Trophoblast cell (in vitro differentiated cells and primary cell): ENCODE results near the gene PDK4.

Source experiments
- DNase-seq, 2 donors: peaks; one replicate each; pipeline ENCODE4 v3.0.0-alpha.2; 2016
- H2AFZ ChIP-seq: 2 replicates; pipeline ENCODE4 v1.6.1; 2013; ENCODE audit warnings: low read length, moderate library complexity, mild to moderate bottlenecking; ENCODE audit not compliant: insufficient read depth, poor library complexity
- H2AK5ac ChIP-seq: 2 replicates; pipeline ENCODE4 v1.6.1; 2013; ENCODE audit warnings: mild to moderate bottlenecking, low read length
- H2BK120ac ChIP-seq: 2 replicates; pipeline ENCODE4 v1.6.1; 2013; ENCODE audit warnings: low read length, mild to moderate bottlenecking, moderate library complexity; ENCODE audit not compliant: insufficient read depth, poor library complexity
- H2BK12ac ChIP-seq: 2 replicates; pipeline ENCODE4 v1.6.1; 2013; ENCODE audit warnings: mild to moderate bottlenecking, low read length, moderate library complexity
- H2BK5ac ChIP-seq: 2 replicates; pipeline ENCODE4 v1.6.1; 2013; ENCODE audit warnings: low read length, low read depth, moderate library complexity, mild to moderate bottlenecking; ENCODE audit not compliant: poor library complexity
- H3K14ac ChIP-seq: 2 replicates; pipeline ENCODE4 v1.6.1; 2013; ENCODE audit warnings: mild to moderate bottlenecking, low read length
- H3K18ac ChIP-seq: 2 replicates; pipeline ENCODE4 v1.6.1; 2013; ENCODE audit warnings: mild to moderate bottlenecking, low read length
- H3K23ac ChIP-seq: 2 replicates; pipeline ENCODE4 v1.6.1; 2013; ENCODE audit warnings: low read length
- H3K27ac ChIP-seq: 2 replicates; pipeline ENCODE4 v1.5.1; 2013; ENCODE audit warnings: low read depth, mild to moderate bottlenecking, inconsistent platforms, low read length, moderate library complexity
- H3K27me3 ChIP-seq: 2 replicates; pipeline ENCODE4 v1.6.1; 2013; ENCODE audit warnings: inconsistent platforms, mild to moderate bottlenecking, low read length, moderate library complexity; ENCODE audit not compliant: insufficient read depth
- H3K36me3 ChIP-seq, 2 experiments: 1 replicate in 1 of 2; 2 replicates in 1 of 2; pipeline ENCODE4 v1.6.1; 2013; ENCODE audit warnings: low read length in 2 of 2, mild to moderate bottlenecking in 2 of 2, moderate library complexity in 1 of 2; ENCODE audit not compliant: insufficient read depth in 2 of 2, control insufficient read depth in 1 of 2
- H3K4ac ChIP-seq: 2 replicates; pipeline ENCODE4 v1.6.1; 2013; ENCODE audit warnings: low read depth, mild to moderate bottlenecking, low read length, moderate library complexity
- H3K4me1 ChIP-seq, 2 experiments: 1 replicate in 1 of 2; 2 replicates in 1 of 2; pipeline ENCODE4 v1.6.1; 2013; ENCODE audit warnings: low read length in 2 of 2, mild to moderate bottlenecking in 2 of 2, moderate library complexity in 1 of 2; ENCODE audit not compliant: insufficient read depth in 2 of 2, control insufficient read depth in 1 of 2
- H3K4me2 ChIP-seq: 2 replicates; pipeline ENCODE4 v1.6.1; 2013; ENCODE audit warnings: inconsistent platforms, mild to moderate bottlenecking, low read length, moderate library complexity
- H3K4me3 ChIP-seq: 2 replicates; pipeline ENCODE4 v1.5.1; 2013; ENCODE audit warnings: mild to moderate bottlenecking, low read depth, low read length, inconsistent platforms
- H3K79me1 ChIP-seq: one replicate; pipeline ENCODE4 v1.6.1; 2013; ENCODE audit warnings: low read length
- H3K79me2 ChIP-seq: 2 replicates; pipeline ENCODE4 v1.6.1; 2013; ENCODE audit warnings: low read length, mild to moderate bottlenecking; ENCODE audit not compliant: control insufficient read depth, insufficient read depth, poor library complexity
- H3K9ac ChIP-seq: 2 replicates; pipeline ENCODE4 v1.6.1; 2013; ENCODE audit warnings: mild to moderate bottlenecking, low read length
- H3K9me3 ChIP-seq: 2 replicates; pipeline ENCODE4 v1.6.1; 2013; ENCODE audit warnings: low read depth, mild to moderate bottlenecking, control low read depth, inconsistent platforms, low read length; ENCODE audit not compliant: insufficient read depth
- H4K12ac ChIP-seq: 2 replicates; pipeline ENCODE4 v1.6.1; 2013; ENCODE audit warnings: low read depth, mild to moderate bottlenecking, low read length, moderate library complexity
- H4K8ac ChIP-seq: 2 replicates; pipeline ENCODE4 v1.6.1; 2013; ENCODE audit warnings: low read depth, mild to moderate bottlenecking, low read length, moderate library complexity
- H4K91ac ChIP-seq: one replicate; pipeline ENCODE4 v1.6.1; 2013; ENCODE audit warnings: low read depth, mild to moderate bottlenecking, low read length, moderate library complexity
- WGBS: extraction: QIAGEN DNeasy Blood & Tissue Kit; methylation state at CpG from one replicate; pipeline ENCODE4 v1.1.7; 2013; ENCODE audit warnings: missing lambda C conversion rate; ENCODE audit not compliant: insufficient read length, insufficient coverage; ENCODE audit errors: extremely low coverage; 5-methylcytosine and 5-hydroxymethylcytosine counted together

PDK4 gene

GRCh38 chr7:95550546-95550945 is 45.8 kb downstream of the PDK4 start:
- Histone ChIP-seq H3K4ac (no peak overlapping the region), H3K27ac (no peak overlapping the region), H4K8ac (no peak overlapping the region), H3K14ac (no peak overlapping the region), H3K79me1 (no peaks in the 10 kb centered on the region), H3K9me3 (no peaks in the 10 kb centered on the region), H3K4me1 (peaks cover 0 to 3% of the 10 kb centered on the region in 2 experiments), H3K23ac (no peak overlapping the region), H3K36me3 (no peaks in the 10 kb centered on the region), H4K91ac (no peak overlapping the region), H3K18ac (no peak overlapping the region), H2BK120ac (no peak overlapping the region), H2AK5ac (no peak overlapping the region), H2BK12ac (no peak overlapping the region), H2BK5ac (no peak overlapping the region), H3K79me2 (no peaks in the 10 kb centered on the region), H3K4me3 (no peak overlapping the region), H3K9ac (no peak overlapping the region), H2AFZ (no peak overlapping the region), H4K12ac (no peak overlapping the region), H3K27me3 (no peaks in the 10 kb centered on the region), H3K4me2 (no peak overlapping the region)
- DNase-seq, result no peak
- no CpG with 5 or more reads among the region's 4 CpGs for WGBS

- no peak overlapping the region for H3K23ac ChIP-seq
- H4K91ac ChIP-seq, result no peak overlapping the region
- no peaks in the 10 kb centered on the region for H3K79me2 ChIP-seq
- no peaks in the 10 kb centered on the region for H3K9me3 ChIP-seq
- H3K4me3 ChIP-seq, result no peak overlapping the region
- no peak overlapping the region for H4K12ac ChIP-seq
- H3K4me2 ChIP-seq, result no peak overlapping the region
- H3K4ac ChIP-seq, result no peak overlapping the region
- H2BK12ac ChIP-seq, result no peak overlapping the region
- H3K14ac ChIP-seq, result no peak overlapping the region
- H2BK5ac ChIP-seq, result no peak overlapping the region
- H2BK120ac ChIP-seq, result no peak overlapping the region
- H4K8ac ChIP-seq, result no peak overlapping the region
- H3K36me3 ChIP-seq, result no peaks in the 10 kb centered on the region
- H3K27me3 ChIP-seq, result no peaks in the 10 kb centered on the region
- peak; percentile 81 to 86 for DNase-seq
- no peak overlapping the region for H2AK5ac ChIP-seq
- no peaks in the 10 kb centered on the region for H3K79me1 ChIP-seq
- no peak overlapping the region for H3K18ac ChIP-seq
- WGBS, result no CpG with 5 or more reads among the region's 6 CpGs
- no peak overlapping the region for H3K27ac ChIP-seq
- H3K9ac ChIP-seq, result no peak overlapping the region
- H3K4me1 ChIP-seq, result peaks cover 0 to 3% of the 10 kb centered on the region in 2 experiments
- no peak overlapping the region for H2AFZ ChIP-seq
Measured at GRCh38 chr7:95549818-95550529, 46.3 kb downstream of the PDK4 start.

- no CpG with 5 or more reads among the region's 6 CpGs for WGBS
- Histone ChIP-seq H3K27me3 (no peaks in the 10 kb centered on the region), H3K79me1 (no peaks in the 10 kb centered on the region), H2BK5ac (no peak overlapping the region), H3K79me2 (no peaks in the 10 kb centered on the region), H3K4ac (no peak overlapping the region), H3K18ac (no peak overlapping the region), H3K36me3 (no peaks in the 10 kb centered on the region), H2BK12ac (no peak overlapping the region), H3K4me2 (no peak overlapping the region), H3K9ac (no peak overlapping the region), H3K14ac (no peak overlapping the region), H4K8ac (no peak overlapping the region), H4K12ac (no peak overlapping the region), H3K27ac (no peak overlapping the region), H4K91ac (no peak overlapping the region), H2AFZ (no peak overlapping the region), H2AK5ac (no peak overlapping the region), H3K4me1 (peaks cover 0 to 3% of the 10 kb centered on the region in 2 experiments), H2BK120ac (no peak overlapping the region), H3K9me3 (peaks cover 1% of the 10 kb centered on the region), H3K23ac (no peak overlapping the region), H3K4me3 (no peak overlapping the region)
- DNase-seq, result no peak
Measured at GRCh38 chr7:95547361-95548348, 48.7 kb downstream of the PDK4 start.

- Histone ChIP-seq H3K9me3 (peaks cover 1% of the 10 kb centered on the region), H2AFZ (no peak overlapping the region), H3K27me3 (no peaks in the 10 kb centered on the region), H4K8ac (no peak overlapping the region), H4K12ac (no peak overlapping the region), H3K14ac (no peak overlapping the region), H2BK5ac (no peak overlapping the region), H3K79me2 (no peaks in the 10 kb centered on the region), H3K9ac (no peak overlapping the region), H2AK5ac (no peak overlapping the region), H2BK120ac (no peak overlapping the region), H3K27ac (no peak overlapping the region), H3K36me3 (no peaks in the 10 kb centered on the region), H3K4me3 (no peak overlapping the region), H3K18ac (no peak overlapping the region), H2BK12ac (no peak overlapping the region), H3K4ac (no peak overlapping the region), H3K79me1 (no peaks in the 10 kb centered on the region), H3K4me1 (peaks cover 0 to 3% of the 10 kb centered on the region in 2 experiments), H4K91ac (no peak overlapping the region), H3K23ac (no peak overlapping the region), H3K4me2 (no peak overlapping the region)
- no peak for DNase-seq
- WGBS, result no CpG with 5 or more reads among the region's 4 CpGs
Measured at GRCh38 chr7:95546647-95547046, 49.7 kb downstream of the PDK4 start.
